ENCODE results near the gene EPG5.
"Not testable (repeated sequence)": the region's sequence is repeated elsewhere in the genome, so short reads cannot be mapped to it uniquely, and the experiment has no call there.

Gene EPG5, protein sequence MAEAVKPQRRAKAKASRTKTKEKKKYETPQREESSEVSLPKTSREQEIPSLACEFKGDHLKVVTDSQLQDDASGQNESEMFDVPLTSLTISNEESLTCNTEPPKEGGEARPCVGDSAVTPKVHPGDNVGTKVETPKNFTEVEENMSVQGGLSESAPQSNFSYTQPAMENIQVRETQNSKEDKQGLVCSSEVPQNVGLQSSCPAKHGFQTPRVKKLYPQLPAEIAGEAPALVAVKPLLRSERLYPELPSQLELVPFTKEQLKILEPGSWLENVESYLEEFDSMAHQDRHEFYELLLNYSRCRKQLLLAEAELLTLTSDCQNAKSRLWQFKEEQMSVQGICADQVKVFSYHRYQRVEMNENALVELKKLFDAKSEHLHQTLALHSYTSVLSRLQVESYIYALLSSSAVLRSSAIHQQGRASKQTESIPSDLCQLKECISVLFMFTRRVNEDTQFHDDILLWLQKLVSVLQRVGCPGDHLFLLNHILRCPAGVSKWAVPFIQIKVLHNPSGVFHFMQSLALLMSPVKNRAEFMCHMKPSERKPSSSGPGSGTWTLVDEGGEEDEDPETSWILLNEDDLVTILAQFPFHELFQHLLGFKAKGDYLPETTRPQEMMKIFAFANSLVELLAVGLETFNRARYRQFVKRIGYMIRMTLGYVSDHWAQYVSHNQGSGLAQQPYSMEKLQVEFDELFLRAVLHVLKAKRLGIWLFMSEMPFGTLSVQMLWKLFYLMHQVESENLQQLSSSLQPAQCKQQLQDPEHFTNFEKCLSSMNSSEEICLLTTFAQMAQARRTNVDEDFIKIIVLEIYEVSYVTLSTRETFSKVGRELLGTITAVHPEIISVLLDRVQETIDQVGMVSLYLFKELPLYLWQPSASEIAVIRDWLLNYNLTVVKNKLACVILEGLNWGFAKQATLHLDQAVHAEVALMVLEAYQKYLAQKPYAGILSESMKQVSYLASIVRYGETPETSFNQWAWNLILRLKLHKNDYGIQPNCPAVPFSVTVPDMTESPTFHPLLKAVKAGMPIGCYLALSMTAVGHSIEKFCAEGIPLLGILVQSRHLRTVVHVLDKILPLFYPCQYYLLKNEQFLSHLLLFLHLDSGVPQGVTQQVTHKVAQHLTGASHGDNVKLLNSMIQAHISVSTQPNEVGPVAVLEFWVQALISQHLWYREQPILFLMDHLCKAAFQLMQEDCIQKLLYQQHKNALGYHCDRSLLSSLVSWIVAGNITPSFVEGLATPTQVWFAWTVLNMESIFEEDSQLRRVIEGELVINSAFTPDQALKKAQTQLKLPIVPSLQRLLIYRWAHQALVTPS (N-terminal part only)

DNA sequence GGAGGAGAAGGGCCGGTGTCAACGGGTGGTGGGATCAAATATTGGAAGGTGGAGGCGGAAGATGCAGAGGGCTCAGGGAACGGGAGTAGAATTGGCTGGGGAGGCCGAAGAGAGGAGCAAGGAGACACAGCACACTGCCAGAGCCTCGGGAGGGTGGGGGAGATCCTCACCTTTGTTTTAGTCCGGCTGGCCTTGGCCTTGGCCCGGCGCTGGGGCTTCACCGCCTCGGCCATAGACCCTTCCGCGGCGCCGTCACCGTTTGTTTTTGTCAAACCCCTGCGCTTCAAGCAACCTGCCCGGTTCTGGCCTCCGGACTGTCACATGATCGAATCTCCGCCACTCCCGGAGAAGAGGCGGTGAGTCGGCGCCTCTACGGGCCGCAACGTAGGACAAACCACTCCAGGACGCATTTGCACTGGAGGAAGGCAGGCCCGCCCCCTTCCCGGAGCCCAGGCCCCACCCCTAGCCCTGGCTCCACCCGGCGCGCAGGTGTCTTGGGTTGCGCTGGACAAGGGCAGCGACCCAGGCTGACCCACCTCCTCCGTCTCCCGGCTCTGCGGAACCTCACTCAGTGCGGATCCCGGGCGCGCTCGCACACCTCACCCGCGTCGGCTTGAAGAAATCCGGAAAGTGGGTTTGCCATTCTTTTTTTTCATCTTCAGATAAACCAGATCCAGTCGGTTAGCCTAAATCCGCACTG lies at the start of gene EPG5:
Gene EPG5 (minus strand): TSS at position 323 of the 700 bp plus-strand sequence. CDS start 90 bp downstream, at position 233.
- peak; percentile 80 to 90 for DNase-seq

DNA sequence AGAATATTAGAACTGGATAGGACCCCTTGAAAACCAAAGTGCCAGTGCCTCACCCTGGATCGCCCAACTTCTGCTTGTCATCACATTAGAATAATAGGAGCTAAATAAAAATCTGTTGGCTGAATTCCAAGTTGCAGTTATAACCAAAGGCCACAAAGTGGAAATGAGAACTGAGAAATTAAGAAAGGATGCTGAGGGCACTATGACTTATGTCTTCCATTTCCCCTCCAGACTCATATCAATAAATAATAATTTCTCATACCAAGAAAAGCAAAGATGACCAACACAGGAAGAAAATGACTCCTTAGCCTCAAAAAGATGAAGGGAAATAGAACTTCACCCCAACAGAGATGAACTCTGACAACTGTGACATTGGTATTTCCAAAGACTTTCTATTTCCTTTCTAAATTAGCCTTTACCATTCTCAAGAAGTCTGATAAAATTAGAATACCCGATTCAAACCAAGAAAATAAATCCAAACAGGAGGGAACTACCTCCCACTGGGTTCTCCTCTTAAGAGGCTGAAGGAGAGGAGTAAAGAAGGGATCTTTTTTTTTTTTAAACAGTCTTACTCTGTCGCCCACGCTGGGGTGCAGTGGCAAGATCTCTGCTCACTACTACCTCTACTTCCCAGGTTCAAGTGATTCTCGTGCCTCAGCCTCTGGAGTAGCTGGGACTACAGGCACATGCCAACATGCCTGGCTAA lies 46.5 kb upstream of the EPG5 start:
- DNase-seq = no peak

DNA sequence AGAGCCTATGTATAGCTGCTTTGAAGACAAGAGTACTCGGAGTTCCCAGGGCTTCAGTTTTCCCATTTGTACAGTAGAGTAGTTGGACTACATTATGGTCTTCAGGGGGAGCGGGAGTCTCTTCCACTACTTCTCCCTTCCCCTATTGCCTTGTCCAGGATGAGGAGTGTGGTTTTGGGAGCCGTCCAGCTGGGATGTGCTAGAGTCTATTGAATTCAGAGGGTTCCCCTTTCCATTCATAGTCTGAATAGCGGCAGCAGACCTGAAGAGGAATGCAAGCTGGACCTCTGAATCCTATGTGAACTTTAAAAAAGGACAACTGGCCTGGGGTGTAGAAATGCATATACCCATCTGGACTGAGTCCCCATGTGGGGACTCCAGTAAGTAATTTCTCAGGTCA lies 43.5 kb upstream of the EPG5 start:
- no peak for DNase-seq

DNA sequence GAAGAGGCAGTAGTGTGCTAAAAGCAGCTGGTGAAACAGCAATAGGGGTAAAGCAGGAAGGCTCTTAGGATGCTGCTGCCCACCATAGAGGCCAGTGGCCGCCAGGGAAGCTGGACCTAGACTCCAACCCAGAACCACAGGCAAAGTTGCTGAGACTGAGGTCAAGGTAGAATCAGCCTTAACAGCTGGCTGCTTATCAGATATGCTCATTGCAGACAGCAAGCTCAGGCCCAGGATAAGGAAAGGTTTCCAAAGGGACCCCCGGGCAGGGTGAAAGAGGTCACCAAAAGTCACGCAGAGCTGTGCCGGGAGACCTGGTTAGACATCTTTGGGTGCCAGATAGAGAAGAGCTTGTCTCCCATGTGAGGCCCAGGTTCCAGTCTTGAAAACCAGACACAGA lies 42.9 kb upstream of the EPG5 start:
- no peak for DNase-seq

DNA sequence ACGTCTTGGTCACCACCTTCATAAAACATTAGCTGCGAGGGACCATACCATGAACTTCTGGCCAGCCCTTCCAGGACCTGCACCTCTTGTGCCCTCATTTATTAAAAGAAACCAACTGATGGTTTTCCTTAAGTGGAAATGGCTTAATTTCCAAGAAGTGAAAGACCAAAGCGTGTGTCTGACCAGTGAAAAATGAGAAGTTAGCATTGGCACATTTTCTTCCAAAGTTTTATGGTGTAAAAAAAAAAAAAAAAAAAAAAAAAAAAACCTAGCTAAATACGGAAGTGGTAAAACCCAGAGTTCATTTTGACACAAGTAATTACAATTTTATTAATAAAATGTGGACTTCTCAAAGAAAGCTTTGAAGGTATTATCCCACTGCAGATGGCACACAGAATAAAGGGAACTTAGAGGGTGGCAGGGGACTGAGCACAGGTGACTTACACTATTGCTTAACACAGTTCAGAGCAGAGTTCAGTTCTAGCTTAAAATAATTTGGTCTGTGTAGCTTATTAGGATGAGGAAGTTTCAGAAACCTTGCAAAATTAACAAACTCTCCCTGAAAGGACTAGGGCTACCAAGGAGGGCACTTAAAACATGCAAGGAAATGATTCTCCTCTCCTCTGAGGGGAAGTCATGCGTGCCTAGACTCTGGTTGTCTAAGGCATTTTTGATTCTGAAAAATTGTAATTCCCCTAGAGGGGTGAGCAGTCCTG lies 42.2 kb upstream of the EPG5 start:
- DNase-seq = no peak

DNA sequence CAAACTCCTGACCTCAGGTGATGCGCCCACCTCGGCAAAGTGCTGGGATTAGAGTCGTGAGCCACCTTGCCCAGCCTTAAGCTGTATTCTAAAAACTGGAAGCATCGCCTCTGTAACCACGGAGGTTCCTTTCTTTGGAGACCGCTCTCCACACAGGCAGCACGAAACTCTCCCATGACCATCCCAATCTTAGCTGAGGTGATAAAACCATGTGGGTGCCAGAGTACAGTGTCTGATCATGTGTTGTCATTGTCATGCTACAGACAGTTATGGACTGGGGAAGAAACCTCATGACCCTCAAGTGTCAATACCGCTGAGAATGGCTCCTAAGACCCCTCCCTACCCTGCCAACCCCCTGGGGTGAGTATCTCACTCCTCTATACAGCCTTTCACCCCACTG lies 41.4 kb upstream of the EPG5 start:
- no peak for DNase-seq

DNA sequence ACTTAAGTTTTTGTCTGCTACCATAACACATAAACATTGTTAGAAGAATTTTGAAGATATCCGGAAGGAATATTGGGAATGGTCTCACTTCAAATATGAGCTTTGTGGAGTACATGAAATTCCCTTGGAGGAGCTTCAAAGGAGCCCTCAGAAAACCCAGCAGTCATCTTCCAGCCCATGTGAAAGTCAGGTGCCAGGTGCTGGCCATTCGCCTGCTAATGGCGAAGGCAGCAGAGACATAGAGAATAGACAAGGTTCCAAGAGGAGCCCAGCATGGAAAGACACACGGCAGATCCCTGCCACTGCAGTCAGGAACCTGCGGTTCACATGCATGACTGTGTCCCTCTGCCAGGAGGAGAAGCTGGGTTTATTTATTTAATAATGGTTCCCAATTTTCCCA lies 40.0 kb upstream of the EPG5 start:
- no peak for DNase-seq

DNA sequence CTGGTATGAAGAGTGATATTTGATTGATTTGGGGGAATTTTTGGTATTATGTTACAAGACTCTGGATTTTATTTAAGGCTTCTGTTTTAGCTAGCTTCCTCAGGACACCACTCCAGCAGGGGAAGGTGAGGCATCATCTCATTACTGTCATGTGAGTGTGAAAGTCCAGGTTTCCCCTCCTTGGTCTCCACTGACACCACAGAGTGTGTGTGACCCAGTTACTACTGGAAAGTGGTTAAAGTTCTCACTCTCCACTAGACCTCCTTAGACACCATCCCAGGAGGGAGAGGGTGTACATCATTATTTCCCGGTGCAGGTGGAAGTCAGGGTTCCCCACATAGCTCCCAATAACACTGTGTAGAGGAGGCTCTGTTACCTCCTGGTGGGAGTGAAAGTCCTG lies 35.8 kb upstream of the EPG5 start:
- DNase-seq = no peak

DNA sequence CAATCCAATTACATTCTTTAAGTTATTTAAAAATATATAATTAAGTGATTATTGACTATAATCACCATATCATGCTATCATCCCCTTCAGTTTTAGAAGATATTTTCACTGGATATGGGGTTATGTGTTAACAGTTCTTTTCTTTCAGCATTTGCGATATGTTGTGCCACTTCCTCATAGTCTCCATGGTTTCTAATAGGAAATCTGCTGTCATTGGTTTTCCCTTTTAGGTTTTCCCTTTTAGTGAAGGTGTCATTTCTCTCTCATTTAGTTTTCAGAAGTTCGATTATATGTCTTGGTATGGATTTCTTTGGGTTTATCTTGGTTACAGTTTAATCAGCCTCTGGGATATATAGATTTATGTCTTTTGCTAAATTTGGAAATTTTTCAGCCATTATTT lies 34.8 kb upstream of the EPG5 start:
- no peak for DNase-seq

DNA sequence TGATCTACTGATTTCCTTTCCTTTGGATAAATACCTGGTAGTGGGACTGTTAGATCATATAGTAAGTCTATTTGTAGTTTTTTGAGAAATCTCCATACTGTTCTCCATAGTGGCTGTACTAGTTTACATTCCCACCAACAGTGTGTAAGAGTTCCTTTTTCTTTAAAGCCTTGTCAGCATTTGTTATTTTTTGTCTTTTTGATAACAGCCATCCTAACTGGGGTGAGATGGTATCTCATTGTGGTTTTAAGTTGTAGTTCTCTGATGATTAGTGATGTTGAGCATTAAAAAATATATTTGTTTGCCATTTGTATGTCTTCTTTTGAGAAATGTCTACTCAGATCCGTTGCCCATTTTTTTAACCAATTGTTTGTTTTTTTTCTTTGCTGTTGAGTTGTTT lies 33.9 kb upstream of the EPG5 start:
- DNase-seq = no peak

DNA sequence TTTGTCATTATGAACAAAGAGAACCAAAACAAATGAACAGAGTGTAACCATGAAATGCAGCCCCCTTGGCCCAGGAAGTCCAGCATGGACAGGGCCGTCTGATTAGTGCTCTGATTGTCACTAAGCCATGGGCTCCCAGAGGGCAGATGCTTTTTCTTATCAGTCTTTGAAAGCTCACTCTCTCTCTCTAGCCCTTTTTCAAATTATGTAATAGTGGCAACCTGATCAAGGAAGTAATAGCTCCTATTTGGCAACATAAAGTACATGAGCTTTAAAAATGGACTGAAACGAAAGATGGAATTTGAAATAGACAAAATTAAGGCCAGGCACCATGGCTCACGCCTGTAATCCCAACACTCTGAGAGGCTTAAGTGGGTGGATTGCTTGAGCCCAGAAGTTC lies 32.4 kb upstream of the EPG5 start:
- no peak for DNase-seq

DNA sequence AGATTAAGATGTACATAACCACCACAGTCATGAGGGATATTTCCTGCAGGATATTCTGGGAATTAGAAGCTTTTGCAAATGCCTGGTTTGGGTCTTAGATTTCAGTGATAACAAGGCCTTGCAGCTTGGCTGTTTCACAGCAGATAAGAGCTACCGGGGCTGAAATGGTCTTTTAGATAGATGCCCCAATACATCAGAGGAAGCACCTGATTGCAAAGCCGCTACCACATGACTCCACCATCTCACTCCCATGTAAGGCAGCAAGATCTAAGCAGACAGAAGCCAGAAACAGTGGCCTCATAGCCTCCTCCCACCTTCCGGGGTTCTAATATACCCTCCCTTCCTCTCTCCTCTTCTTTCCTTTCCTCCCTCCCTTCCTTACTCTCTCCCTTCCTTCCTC lies 31.1 kb upstream of the EPG5 start:
- no peak for DNase-seq

DNA sequence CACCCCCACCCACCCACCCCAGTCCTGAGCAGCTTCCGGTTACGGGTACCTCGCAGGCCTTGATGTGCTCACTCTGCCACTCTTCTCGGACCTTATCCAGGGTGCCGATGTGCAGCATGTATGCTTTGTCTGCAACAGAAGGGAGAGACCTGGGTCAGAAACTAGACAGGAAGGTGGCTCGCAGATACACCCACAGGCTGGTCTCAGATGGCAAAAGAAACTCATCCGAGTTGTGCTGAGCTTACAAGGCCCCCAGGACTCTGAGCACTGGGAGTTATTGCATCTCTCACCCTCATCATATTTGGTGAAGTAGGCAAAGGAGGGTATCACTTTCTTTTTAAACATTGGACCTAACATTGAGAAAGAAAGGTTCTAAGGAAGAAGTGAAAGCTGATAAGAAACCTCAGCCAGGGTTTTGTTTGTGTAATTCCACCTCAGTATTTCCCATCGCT lies 30.6 kb upstream of the EPG5 start:
- DNase-seq = no peak

DNA sequence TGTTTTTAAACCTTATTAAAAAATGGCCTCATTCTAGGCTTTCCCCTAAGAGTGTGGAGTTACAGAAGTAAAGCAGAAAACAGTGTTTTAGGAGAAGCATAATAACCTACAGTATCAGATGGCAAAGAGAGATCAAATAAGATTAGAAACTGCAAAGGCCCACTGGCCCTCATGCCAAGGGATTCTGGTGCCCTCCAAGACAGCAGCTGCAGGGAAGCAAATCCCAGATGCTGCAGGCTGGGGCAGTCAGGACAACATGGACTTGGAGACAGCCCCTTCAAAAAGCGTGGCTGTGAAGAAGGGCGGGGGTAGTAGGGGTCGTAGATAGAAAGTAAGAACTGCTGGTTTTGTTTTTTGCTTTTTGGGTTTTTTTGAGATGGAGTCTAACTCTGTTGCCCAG lies 28.3 kb upstream of the EPG5 start:
- DNase-seq = no peak

DNA sequence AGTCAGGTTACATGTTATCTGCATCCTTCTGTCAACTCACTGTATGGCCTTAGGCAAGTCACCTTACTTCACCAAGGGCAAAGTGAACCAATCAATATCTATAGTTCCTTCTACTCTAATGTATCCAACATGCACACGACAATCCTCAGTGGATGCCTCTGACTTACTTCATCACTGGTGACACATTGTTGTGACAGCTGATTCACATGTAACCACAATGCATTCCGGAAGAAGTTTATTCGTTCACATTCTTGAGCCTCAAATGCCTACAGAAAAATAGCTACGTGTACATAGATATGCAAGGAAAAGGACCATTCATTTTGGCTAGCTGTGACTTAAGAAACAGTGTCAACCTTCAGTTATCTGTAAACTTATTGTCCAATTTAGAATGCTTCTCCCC lies 26.3 kb upstream of the EPG5 start:
- no peak for DNase-seq

DNA sequence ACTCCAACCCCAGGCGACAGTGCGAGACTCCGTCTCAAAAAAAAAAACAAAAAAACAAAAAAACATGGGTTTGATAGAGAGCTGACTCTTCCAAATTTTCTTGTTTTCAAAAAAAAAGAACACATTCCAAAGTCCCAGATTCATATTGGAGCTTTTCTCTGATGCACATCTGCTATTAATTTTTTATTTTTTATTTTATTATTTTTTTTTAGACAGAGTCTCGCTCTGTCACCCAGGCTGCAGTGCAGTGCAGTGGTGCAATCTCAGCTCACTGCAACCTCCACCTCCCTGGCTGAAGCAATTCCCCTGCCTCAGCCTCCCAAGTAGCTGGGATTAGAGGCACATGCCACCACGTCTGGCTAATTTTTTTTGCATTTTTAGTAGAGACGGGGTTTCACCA lies 25.4 kb upstream of the EPG5 start:
- DNase-seq = not testable (repeated sequence)

DNA sequence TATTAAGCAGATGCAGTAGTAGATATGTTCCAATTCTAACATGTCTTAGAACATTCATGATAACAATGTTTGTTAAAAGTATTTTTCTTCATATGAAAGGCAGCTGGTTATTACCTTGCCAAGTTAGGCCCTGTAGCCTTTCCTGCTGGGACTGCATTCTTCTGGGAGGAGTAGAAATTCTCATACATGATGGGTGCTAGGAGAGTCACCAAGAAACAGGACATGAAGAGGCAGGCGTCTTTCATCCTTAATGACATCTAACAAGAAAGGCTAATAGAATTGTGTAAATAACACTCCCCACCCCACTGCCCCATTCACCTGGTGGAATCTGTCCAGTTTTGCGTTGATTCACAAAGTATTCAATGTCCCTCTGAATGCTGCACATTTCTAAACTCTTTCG lies 24.7 kb upstream of the EPG5 start:
- no peak for DNase-seq

DNA sequence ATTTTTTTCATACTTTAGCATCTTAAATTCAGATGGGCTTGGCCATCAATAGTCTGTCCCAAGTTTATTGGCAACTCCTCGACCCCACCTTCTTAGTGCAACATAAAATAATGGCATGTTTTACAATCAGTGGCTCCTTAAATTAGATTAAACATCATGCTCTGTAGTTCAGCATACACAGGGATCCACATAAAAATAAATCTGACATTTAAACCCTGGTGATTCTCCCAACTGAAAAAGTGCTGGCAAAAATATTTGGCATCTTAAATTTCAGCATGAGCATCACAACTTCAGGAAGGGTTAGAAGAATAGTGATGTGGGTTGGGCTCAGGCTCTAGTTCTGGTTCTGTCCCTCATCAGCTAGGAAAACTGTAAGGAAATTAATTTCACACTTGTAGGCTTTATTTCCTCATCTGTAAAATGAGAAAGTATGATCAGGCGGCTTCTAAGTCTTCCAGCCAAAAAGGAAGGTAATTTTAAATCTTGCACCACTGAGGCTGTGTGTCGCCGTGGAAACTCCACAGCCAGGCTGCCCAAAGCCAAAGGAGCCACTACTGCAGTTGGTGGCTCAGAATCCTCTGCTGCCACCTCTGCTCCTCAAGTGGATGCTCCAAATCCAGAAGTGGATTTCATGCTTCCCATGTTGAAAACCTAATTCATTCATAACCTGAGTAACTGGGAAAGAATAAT lies 17.6 kb upstream of the EPG5 start:
- no peak for DNase-seq

DNA sequence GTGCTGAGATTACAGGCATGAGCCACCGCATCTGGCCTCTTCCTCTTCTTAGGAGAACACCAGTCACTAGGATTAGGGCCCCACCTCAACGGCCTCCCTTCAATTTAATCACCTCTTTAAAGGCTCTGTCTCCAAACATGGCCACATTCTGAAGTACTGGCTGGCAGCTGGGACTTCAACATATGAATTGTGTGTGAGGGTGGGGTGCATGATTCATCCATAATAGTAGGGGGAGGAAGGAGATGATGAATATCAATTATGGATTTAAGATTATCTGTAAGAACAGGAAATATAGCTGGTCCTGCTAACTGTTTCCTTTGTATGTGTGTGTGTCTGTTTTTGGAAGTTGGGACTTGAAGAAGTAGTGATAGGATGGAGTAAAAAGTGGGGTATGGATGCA lies 14.7 kb upstream of the EPG5 start:
- DNase-seq = no peak

DNA sequence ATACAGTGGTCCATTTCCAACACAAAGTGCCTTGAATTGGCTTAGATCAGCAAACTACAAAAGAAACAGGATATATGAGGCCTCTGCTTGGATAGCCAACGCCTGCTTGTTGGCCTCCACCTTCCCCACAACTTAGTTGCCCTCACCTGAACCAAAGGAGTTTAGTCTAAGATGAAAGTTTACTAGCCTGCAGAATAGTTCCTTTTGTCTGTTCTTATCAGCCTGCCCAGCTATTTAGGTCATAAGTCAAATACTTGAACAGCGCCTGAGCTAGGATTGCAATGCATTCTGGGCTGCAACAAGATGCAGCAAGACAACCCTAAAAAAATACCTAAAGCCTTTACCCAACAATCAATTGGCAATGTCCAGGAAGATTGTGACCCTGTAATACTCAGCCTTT lies 13.1 kb upstream of the EPG5 start:
- DNase-seq = no peak

DNA sequence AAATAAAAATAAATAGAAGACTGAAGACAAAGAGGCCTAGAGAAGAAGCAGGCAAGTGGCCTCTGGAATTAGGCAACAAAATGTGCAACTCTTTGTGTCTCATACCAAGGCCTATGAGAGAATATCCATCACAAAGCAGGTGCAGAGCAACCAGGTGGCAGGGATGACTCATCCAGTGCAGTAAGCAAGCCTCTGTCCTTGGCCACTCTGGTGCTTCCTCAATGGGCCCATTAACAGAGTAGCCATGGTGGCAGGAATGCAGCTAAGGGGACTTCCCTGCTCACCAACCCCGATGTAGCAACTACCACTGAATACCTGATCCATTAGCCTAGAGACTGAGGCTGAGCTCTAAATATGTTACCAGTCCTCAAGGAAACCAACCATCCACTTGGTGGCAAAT lies 11.0 kb upstream of the EPG5 start:
- no peak for DNase-seq

Data from NCI-H187 (cell line).